ENCODE results near the gene ALK. TPM values are rescaled to one million over a fixed set of nuclear protein-coding genes. Genes with fewer than 3 reads are reported as not detected.

The ALK gene
- total RNA-seq, 4 donors from 2014 or later, result 0.19 TPM; not detected in 3

- Histone ChIP-seq H3K4me3 (no peak overlapping the region), H3K27ac (no peak overlapping the region), H3K4me1 (no peaks in the 10 kb centered on the region), H3K9me3 (no peaks in the 10 kb centered on the region), H3K27me3 (peaks cover 0 to 3% (median 0%) of the 10 kb centered on the region in 4 donors), H3K36me3 (no peaks in the 10 kb centered on the region)
- TF ChIP-seq CTCF (IDR thresholded peaks at IDR 0.05) (no peak), POLR2A (IDR thresholded peaks at IDR 0.05) (no peak)
- DNase-seq, result no peak
- WGBS, 2 donors, result 56 to 70% methylated on average over 6 of the region's 6 CpGs
- intact Hi-C loops (cut with DNase I), result no loop called here
These were observed 466.1 kb downstream of the ALK start for GRCh38 chr2:29455200-29455860.

GRCh38 chr2:29452036-29452435 lies 469.4 kb downstream of the ALK start:
- no peak for TF ChIP-seq CTCF (IDR thresholded peaks at IDR 0.05)
- TF ChIP-seq POLR2A (IDR thresholded peaks at IDR 0.05), result no peak
- Histone ChIP-seq H3K27ac (no peak overlapping the region), H3K4me1 (no peaks in the 10 kb centered on the region), H3K4me3 (no peak overlapping the region), H3K27me3 (peaks cover 0 to 3% (median 0%) of the 10 kb centered on the region in 4 donors), H3K9me3 (no peaks in the 10 kb centered on the region), H3K36me3 (no peaks in the 10 kb centered on the region)
- intact Hi-C loops (cut with DNase I), result no loop called here
- WGBS, 2 donors, result 80 to 83% methylated on average over 5 of the region's 5 CpGs
- no peak for DNase-seq

DNA sequence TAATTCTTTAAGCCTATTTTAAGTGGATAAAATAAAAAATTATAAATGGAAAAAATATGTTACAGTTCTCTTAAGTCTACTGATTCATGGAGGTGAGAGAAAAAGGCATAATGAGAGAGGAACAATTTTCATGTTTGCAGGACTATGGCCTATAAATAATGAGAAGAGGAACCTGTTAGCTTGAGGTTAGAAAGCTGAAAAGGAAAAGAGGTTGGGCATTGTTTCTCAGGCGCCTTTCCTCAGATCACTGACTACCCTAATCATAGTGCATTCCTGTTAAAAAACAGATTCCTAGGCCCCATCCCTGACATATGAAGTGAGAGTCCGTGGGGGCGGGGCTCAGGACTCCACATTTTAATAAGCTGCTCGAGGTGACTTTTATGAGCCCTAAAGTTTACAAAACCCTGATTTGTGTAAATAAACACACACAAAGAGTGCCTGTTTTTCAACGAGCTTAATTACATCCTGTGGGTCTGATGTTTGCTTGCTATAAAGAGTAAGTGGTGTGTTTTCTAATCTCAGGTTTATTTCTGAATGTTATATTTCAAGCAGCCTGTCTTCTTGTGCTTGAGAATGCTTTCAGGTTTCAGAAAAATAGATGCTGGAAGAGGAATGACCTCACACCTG lies 470.7 kb downstream of the ALK start:
- Histone ChIP-seq H3K4me3 (no peak overlapping the region), H3K4me1 (no peaks in the 10 kb centered on the region), H3K27ac (no peak overlapping the region), H3K27me3 (peaks cover 0 to 1% (median 0%) of the 10 kb centered on the region in 4 donors), H3K9me3 (no peaks in the 10 kb centered on the region), H3K36me3 (no peaks in the 10 kb centered on the region)
- intact Hi-C loops (cut with DNase I), result no loop called here
- DNase-seq, result no peak
- WGBS, 2 donors, result 38 to 47% methylated on average over 5 of the region's 5 CpGs
- TF ChIP-seq CTCF (IDR thresholded peaks at IDR 0.05) (no peak), POLR2A (IDR thresholded peaks at IDR 0.05) (no peak)

- Histone ChIP-seq H3K36me3 (no peaks in the 10 kb centered on the region), H3K27ac (no peak overlapping the region), H3K27me3 (no peaks in the 10 kb centered on the region), H3K4me3 (no peak overlapping the region), H3K9me3 (no peaks in the 10 kb centered on the region), H3K4me1 (no peaks in the 10 kb centered on the region)
- intact Hi-C loops (cut with DNase I), result no loop called here
- 60 to 93% methylated on average over 1 to 2 of the region's 2 CpGs for WGBS, 2 donors
- DNase-seq, result no peak
- TF ChIP-seq CTCF (IDR thresholded peaks at IDR 0.05) (no peak), POLR2A (IDR thresholded peaks at IDR 0.05) (no peak)
These were observed 471.9 kb downstream of the ALK start for GRCh38 chr2:29449499-29449898.

GRCh38 chr2:29448096-29448688 lies 473.2 kb downstream of the ALK start:
- 50 to 73% methylated on average over 8 of the region's 8 CpGs for whole genome bisulfite sequencing, 2 donors
- intact Hi-C loops (cut with DNase I), result no loop called here
- Histone ChIP-seq H3K4me1 (no peaks in the 10 kb centered on the region), H3K27ac (no peak overlapping the region), H3K27me3 (no peaks in the 10 kb centered on the region), H3K36me3 (no peaks in the 10 kb centered on the region), H3K9me3 (no peaks in the 10 kb centered on the region), H3K4me3 (no peak overlapping the region)
- DNase-seq, result no peak
- TF ChIP-seq POLR2A (IDR thresholded peaks at IDR 0.05) (no peak), CTCF (IDR thresholded peaks at IDR 0.05) (no peak)
